K562 (cell line): ENCODE results near the gene UCP3. TPM values are rescaled to one million over a fixed set of nuclear protein-coding genes. Genes with fewer than 3 reads are reported as not detected.

ENCODE experiments used
- ATAC-seq: fragments of 200-7000 bp; cut with Tn5 transposase; 3 replicates; pipeline ENCODE4 v1.9.1; 2020; ENCODE audit warnings: moderate library complexity
- BruUV-seq: library from RNA; stranded (reverse); fragments of 400-500 nt; replicated peaks from 2 replicates; lab custom pipeline; 2021; lab: Mats Ljungman, UMichigan
- CTCF ChIA-PET: fragments of 300-600 bp; formaldehyde crosslinking; extraction: SDS; loops from one replicate; lab custom pipeline; 2021; ENCODE audit warnings: low intra/inter-chr PET ratio; lab: Yijun Ruan, JAX
- POLR2A ChIA-PET: fragments of 300-600, 350-650 bp; sonication (Branson Sonifier 250); formaldehyde crosslinking; extraction: SDS; loops from one replicate; lab custom pipeline; 2021; ENCODE audit warnings: antibody characterized with exemption, inconsistent platforms; lab: Yijun Ruan, JAX
- DNase-seq, 4 experiments: peaks; one replicate each; pipeline versions ENCODE4 v3.0.0 to v3.0.0-alpha.2; 2011 to 2018; ENCODE audit warnings: low spot score in 3 of 4, mixed read lengths in 3 of 4; ENCODE audit errors: extremely low read depth in 1 of 4
- FAIRE-seq: peaks from 2 replicates; lab custom pipeline; 2011; peaks lifted over from hg19 to GRCh38; lab: Jason Lieb, UNC
- H2AFZ ChIP-seq: 2 replicates; pipeline ENCODE4 v1.6.0; 2011; ENCODE audit warnings: low read depth, low read length, control low read depth, inconsistent platforms
- H3K27ac ChIP-seq: fragments of 200-600 bp; 3 replicates; pipeline ENCODE4 v1.8.0; 2011; ENCODE audit warnings: low read depth, mild to moderate bottlenecking, control low read depth, inconsistent platforms, low read length, moderate library complexity, mixed read lengths; ENCODE audit errors: extremely low read depth
- H3K27me3 ChIP-seq, 2 experiments: fragments of 300-600 bp in 1 of 2; 2 replicates in 1 of 2; 3 replicates in 1 of 2; pipeline versions ENCODE4 v1.6.0 to v1.8.0; 2011; ENCODE audit warnings: inconsistent platforms in 2 of 2, low read length in 2 of 2, mild to moderate bottlenecking in 1 of 2, mixed read lengths in 1 of 2, moderate library complexity in 1 of 2; ENCODE audit not compliant: control insufficient read depth in 2 of 2, insufficient read depth in 2 of 2
- H3K36me3 ChIP-seq: fragments of 300-600 bp; 3 replicates; pipeline ENCODE4 v1.8.0; 2011; ENCODE audit warnings: mild to moderate bottlenecking, low read length, inconsistent platforms; ENCODE audit not compliant: control insufficient read depth, insufficient read depth
- H3K4me1 ChIP-seq, 2 experiments: fragments of 200-600 bp in 1 of 2; replicated peaks in 1 of 2; 2 replicates in 1 of 2; 3 replicates in 1 of 2; pipeline versions ENCODE4 v1.5.1 to v1.8.0; 2011; ENCODE audit warnings: inconsistent platforms in 2 of 2, low read length in 2 of 2, mild to moderate bottlenecking in 1 of 2, mixed read lengths in 1 of 2, moderate library complexity in 1 of 2; ENCODE audit not compliant: control insufficient read depth in 2 of 2, insufficient read depth in 2 of 2
- H3K4me2 ChIP-seq: 2 replicates; pipeline ENCODE4 v1.6.1; 2011; ENCODE audit warnings: low read length, control low read depth, inconsistent platforms, mixed read lengths; ENCODE audit not compliant: insufficient read depth
- H3K4me3 ChIP-seq: fragments of 200-600 bp; sonication (generic), shearing (Covaris generic); 2 replicates; pipeline ENCODE4 v1.5.1; 2016; ENCODE audit warnings: control low read depth, inconsistent platforms
- H3K79me2 ChIP-seq: fragments of 200-600 bp; 3 replicates; pipeline ENCODE4 v1.8.0; 2011; ENCODE audit warnings: low read length, inconsistent platforms; ENCODE audit not compliant: control insufficient read depth, insufficient read depth
- H3K9ac ChIP-seq, 2 experiments: 2 replicates each; pipeline versions ENCODE4 v1.6.0 to v1.6.1; 2011; ENCODE audit warnings: low read depth in 2 of 2, low read length in 2 of 2, control low read depth in 1 of 2, inconsistent platforms in 1 of 2, mild to moderate bottlenecking in 1 of 2, mixed read lengths in 1 of 2; ENCODE audit not compliant: insufficient read depth in 1 of 2
- H3K9me1 ChIP-seq: one replicate; pipeline ENCODE4 v1.6.0; 2011; ENCODE audit warnings: inconsistent platforms, mild to moderate bottlenecking, low read length, moderate library complexity; ENCODE audit not compliant: control insufficient read depth, insufficient read depth
- H3K9me3 ChIP-seq: replicated peaks from 2 replicates; pipeline ENCODE4 v1.5.1; 2011; ENCODE audit warnings: low read depth, low read length, inconsistent platforms; ENCODE audit not compliant: control insufficient read depth, insufficient read depth
- H4K20me1 ChIP-seq: replicated peaks from 2 replicates; pipeline ENCODE4 v1.6.1; 2011; ENCODE audit warnings: low read length, inconsistent platforms, mixed read lengths; ENCODE audit not compliant: control insufficient read depth, insufficient read depth
- CXXC5 ChIP-seq: fragments of 250-450 bp; sonication (Bioruptor Pico); IDR thresholded peaks from 2 replicates; pipeline ENCODE4 v1.8.0; 2022; ENCODE audit warnings: inconsistent platforms, mild to moderate bottlenecking, moderate library complexity
- EP300 ChIP-seq: IDR thresholded peaks from 2 replicates; pipeline ENCODE4 v1.6.1; 2012; ENCODE audit warnings: low read length, improper control_type of control experiment
- ESRRB ChIP-seq: fragments of 250-450 bp; sonication (Bioruptor Pico); IDR thresholded peaks from 2 replicates; pipeline ENCODE4 v1.5.0; 2020; ENCODE audit warnings: mild to moderate bottlenecking, moderate library complexity, borderline replicate concordance
- L3MBTL2 ChIP-seq: fragments of 450-650 bp; IDR thresholded peaks from 2 replicates; pipeline ENCODE4 v1.6.1; 2016; ENCODE audit warnings: mild to moderate bottlenecking, moderate library complexity
- MBD2 ChIP-seq: sonication (generic); IDR thresholded peaks from 2 replicates; pipeline ENCODE4 v1.6.1; 2016; ENCODE audit warnings: low read depth, borderline replicate concordance
- PCBP2 ChIP-seq: fragments of 200-400 bp; formaldehyde crosslinking; IDR thresholded peaks from 2 replicates; pipeline ENCODE4 v1.6.1; 2018; ENCODE audit warnings: low read length, low read depth, mild to moderate bottlenecking, moderate library complexity; ENCODE audit not compliant: poor library complexity, severe bottlenecking
- ZFP36 ChIP-seq: fragments of 150-350 bp; IDR thresholded peaks from 2 replicates; pipeline ENCODE4 v1.6.1; 2018; ENCODE audit warnings: low read length, low read depth; ENCODE audit not compliant: partially characterized antibody
- ZNF165 ChIP-seq: fragments of 250-450 bp; sonication (Bioruptor Pico); IDR thresholded peaks from 2 replicates; pipeline ENCODE4 v1.4.0; 2020; ENCODE audit warnings: borderline replicate concordance
- WGBS: fragments of 100-300 bp; shearing (Covaris generic); methylation state at CpG from one replicate; pipeline ENCODE4 v1.1.6; 2016; ENCODE audit warnings: low coverage, mixed read lengths; ENCODE audit not compliant: insufficient coverage; ENCODE audit errors: missing lambda C conversion rate; 5-methylcytosine and 5-hydroxymethylcytosine counted together
- in situ Hi-C: fragments of 300-500 bp; cut with MboI; formaldehyde crosslinking; loops from 4 replicates; pipeline ENCODE4 v1.15.0; 2018; ENCODE audit warnings: inconsistent platforms, mixed read lengths
- intact Hi-C: fragments of 100-400 bp; cut with micrococcal nuclease; formaldehyde crosslinking; loops from 2 replicates; pipeline ENCODE4 v1.14.2; 2022
- polyA plus RNA-seq, 8 experiments: library from polyadenylated mRNA; depleted of rRNA in 4 of 8; stranded (reverse) in 5 of 8; unstranded in 3 of 8; fragments of >200 nt; fragmentation: Nextera tagmentation in 2 of 8; fragmentation: Illumina TruSeq in 1 of 8; extraction: Ambion mirVana in 2 of 8; extraction: Trizol in 1 of 8; gene quantifications; 2 replicates each; pipeline versions ENCODE4 v1.2.1 to v1.2.3, GENCODE V29; 2011 to 2014; ENCODE audit warnings: inconsistent platforms in 1 of 8, missing spikeins in 1 of 8
- total RNA-seq, 7 experiments: library from RNA; depleted of rRNA in 6 of 7; stranded (reverse); fragments of >200 nt in 6 of 7; fragmentation: Illumina TruSeq in 2 of 7; extraction: Trizol in 2 of 7; gene quantifications; 2 replicates each; pipeline versions ENCODE4 v1.2.1 to v1.2.3, GENCODE V29; 2011 to 2021; ENCODE audit warnings: low replicate concordance in 1 of 7
- TF ChIP-seq, protein P1 (sequence below): fragments of 250-450 bp; sonication (Bioruptor Pico); IDR thresholded peaks from 2 replicates; pipeline ENCODE4 v1.5.0; 2021
- TF ChIP-seq, protein P2 (sequence below): sonication (generic); formaldehyde crosslinking; IDR thresholded peaks from 2 replicates; pipeline ENCODE4 v1.8.1; 2023; ENCODE audit warnings: missing genetic modification reagents, mild to moderate bottlenecking, borderline replicate concordance
- TF ChIP-seq, protein P3 (sequence below): sonication (generic); formaldehyde crosslinking; IDR thresholded peaks from 2 replicates; pipeline ENCODE4 v1.9.0; 2022; ENCODE audit warnings: mild to moderate bottlenecking, missing genetic modification reagents

Gene UCP3
- total and polyA plus RNA-seq, 9 of the 15 experiments (the other 6 are each of a cell fraction or from before 2014, with no cell fraction given): 0.05 to 0.65 (median 0.25) TPM; not detected in 2

DNA sequence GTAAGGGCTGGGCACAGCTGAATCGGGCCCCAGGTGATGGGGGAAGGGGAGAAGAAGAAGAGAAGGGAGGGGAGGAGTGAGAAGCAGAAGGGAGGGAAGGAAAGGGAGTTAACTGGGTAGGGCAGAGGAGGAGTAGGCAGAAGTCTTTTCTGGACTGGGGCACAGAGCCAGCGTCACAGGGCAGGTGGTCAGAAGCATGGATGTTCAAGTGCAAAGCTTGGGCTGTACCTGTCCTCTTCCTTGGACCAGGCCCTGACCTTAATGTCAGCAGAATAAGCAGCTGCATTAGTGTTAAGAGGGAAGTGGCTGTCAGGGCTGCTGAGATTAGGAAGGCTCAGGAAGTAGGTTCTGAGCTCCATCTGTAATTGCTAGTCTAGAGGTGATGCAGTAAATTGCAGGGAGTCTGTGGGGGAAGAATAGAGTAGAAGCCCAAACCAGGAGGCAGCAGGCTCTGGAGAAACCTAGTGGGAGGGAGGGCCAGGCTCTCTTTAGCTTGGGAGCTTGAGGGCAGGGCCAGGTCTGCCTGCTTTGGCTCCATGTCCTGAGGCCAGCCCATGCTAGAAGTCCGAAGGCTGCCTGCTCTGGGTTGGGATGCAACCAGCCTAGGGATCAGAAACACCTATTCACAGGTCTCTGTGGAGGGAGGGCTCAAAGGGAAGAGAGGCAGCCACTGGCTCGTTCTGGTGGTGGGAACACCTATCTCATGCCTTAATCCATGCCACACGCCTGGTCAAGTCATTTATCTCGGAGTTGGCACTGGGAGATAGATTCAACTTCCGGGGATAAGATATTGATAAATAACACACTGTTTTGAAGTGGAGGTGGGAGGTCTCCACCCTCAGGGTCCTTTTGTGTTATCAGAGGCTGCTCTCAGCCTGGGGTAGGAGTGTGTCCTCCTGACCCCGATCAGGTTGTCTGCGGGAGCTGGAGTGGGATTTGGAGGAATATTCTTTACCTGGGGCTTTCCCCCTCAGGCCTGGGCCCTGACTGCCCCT, 1.7 kb upstream of the UCP3 start (continued):
- no peak for TF ChIP-seq ZNF165 (CRISPR knock-in tag)

DNA sequence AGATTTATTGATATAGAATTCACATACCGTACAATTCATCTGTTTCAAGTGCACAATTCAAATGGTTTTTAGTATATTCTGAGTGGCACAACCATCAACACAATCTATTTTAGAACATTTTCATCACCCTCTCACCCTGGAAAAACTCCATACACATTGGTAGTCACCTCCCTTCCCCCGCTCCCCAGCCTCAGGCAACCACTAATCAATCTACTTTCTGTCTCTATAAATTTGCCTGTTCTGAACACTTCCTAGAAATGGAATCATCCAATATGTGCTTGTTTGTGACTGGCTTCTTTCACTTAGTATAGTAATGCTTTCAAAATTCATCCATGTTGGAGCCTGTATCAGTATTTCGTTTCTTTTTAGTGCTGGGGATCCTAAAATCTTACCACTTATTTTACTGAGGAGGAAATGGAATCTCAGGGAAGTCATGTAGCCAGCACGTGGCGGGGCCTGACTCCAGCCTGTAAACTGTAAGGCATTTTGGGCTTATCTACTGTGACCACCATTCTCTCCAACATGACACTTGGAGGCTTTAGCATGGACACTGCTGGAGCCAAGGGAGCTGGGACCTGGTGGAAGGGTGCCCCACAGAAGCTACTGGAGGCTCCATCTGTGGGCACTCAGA, 905 bp upstream of the UCP3 start:
- no peak overlapping the region for H3K4me3 ChIP-seq
- POLR2A ChIA-PET: interaction anchor here (0.5 to 1.0 kb wide), 2 partner anchors 8 to 10 kb away, joined by 3 to 4 read pairs; no protein-coding TSS in a partner anchor
- BruUV-seq: no TSS peak
- ATAC-seq: peak; percentile 4; the same call in 1 of the 3 replicates
- H3K9me1 ChIP-seq: peaks cover 5% of the 10 kb centered on the region
- in situ Hi-C loops (no loop called here), intact Hi-C loops (loop anchor here (5.0 kb wide), 1 partner anchor 78 kb away; no protein-coding TSS in a partner anchor)
- DNase-seq: peak in 2 of 4 experiments; percentile 33 to 69
- H3K79me2 ChIP-seq: no peaks in the 10 kb centered on the region
- 0 out of 2 replicates have a peak overlapping the region, but pooled peaks have one; percentile 26 for H3K4me2 ChIP-seq
- WGBS: 51% methylated on average over 5 of the region's 5 CpGs
- peaks cover 54 to 68% of the 10 kb centered on the region in 2 experiments for H3K4me1 ChIP-seq
- no peaks in the 10 kb centered on the region for H4K20me1 ChIP-seq
- no peaks in the 10 kb centered on the region for H3K9me3 ChIP-seq
- H3K36me3 ChIP-seq: no peaks in the 10 kb centered on the region
- CTCF ChIA-PET: no interaction called here
- H3K9ac ChIP-seq: peak overlapping the region; percentile 35 to 45; a peak in 2 of 4 replicates
- peak overlapping the region; percentile 75 for H2AFZ ChIP-seq
- H3K27me3 ChIP-seq: no peaks in the 10 kb centered on the region
- FAIRE-seq: peak; percentile 74
- H3K27ac ChIP-seq: peak overlapping the region; percentile 83
- TF ChIP-seq, protein P1, sequence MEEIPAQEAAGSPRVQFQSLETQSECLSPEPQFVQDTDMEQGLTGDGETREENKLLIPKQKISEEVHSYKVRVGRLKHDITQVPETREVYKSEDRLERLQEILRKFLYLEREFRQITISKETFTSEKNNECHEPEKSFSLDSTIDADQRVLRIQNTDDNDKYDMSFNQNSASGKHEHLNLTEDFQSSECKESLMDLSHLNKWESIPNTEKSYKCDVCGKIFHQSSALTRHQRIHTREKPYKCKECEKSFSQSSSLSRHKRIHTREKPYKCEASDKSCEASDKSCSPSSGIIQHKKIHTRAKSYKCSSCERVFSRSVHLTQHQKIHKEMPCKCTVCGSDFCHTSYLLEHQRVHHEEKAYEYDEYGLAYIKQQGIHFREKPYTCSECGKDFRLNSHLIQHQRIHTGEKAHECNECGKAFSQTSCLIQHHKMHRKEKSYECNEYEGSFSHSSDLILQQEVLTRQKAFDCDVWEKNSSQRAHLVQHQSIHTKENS (CRISPR knock-in tag): no peak
- TF ChIP-seq MBD2 (no peak), L3MBTL2 (peak; percentile 88), PCBP2 (no peak), ZFP36 (no peak), CXXC5 (peak; percentile 31; the same call in 1 of the 2 replicates), EP300 (peak; percentile 34; the same call in 1 of the 2 replicates), ESRRB (CRISPR knock-in tag) (no peak)
- TF ChIP-seq, protein P2, sequence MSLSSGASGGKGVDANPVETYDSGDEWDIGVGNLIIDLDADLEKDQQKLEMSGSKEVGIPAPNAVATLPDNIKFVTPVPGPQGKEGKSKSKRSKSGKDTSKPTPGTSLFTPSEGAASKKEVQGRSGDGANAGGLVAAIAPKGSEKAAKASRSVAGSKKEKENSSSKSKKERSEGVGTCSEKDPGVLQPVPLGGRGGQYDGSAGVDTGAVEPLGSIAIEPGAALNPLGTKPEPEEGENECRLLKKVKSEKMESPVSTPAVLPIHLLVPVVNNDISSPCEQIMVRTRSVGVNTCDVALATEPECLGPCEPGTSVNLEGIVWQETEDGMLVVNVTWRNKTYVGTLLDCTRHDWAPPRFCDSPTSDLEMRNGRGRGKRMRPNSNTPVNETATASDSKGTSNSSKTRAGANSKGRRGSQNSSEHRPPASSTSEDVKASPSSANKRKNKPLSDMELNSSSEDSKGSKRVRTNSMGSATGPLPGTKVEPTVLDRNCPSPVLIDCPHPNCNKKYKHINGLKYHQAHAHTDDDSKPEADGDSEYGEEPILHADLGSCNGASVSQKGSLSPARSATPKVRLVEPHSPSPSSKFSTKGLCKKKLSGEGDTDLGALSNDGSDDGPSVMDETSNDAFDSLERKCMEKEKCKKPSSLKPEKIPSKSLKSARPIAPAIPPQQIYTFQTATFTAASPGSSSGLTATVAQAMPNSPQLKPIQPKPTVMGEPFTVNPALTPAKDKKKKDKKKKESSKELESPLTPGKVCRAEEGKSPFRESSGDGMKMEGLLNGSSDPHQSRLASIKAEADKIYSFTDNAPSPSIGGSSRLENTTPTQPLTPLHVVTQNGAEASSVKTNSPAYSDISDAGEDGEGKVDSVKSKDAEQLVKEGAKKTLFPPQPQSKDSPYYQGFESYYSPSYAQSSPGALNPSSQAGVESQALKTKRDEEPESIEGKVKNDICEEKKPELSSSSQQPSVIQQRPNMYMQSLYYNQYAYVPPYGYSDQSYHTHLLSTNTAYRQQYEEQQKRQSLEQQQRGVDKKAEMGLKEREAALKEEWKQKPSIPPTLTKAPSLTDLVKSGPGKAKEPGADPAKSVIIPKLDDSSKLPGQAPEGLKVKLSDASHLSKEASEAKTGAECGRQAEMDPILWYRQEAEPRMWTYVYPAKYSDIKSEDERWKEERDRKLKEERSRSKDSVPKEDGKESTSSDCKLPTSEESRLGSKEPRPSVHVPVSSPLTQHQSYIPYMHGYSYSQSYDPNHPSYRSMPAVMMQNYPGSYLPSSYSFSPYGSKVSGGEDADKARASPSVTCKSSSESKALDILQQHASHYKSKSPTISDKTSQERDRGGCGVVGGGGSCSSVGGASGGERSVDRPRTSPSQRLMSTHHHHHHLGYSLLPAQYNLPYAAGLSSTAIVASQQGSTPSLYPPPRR (CRISPR knock-in tag): no peak
- TF ChIP-seq, protein P3, sequence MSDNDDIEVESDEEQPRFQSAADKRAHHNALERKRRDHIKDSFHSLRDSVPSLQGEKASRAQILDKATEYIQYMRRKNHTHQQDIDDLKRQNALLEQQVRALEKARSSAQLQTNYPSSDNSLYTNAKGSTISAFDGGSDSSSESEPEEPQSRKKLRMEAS: 0 out of 2 replicates have a peak, but pooled peaks have one; percentile 8
